Measurements from ENCODE around the gene ABHD4. TPM values are rescaled to one million over a fixed set of nuclear protein-coding genes. Genes with fewer than 3 reads are reported as not detected.
A peak's percentile ranks its signal among the peaks of the same experiment; 100 is the strongest.

ABHD4 gene
- total RNA-seq, 1 experiment from 2014 or later, result 10.3 TPM

DNA sequence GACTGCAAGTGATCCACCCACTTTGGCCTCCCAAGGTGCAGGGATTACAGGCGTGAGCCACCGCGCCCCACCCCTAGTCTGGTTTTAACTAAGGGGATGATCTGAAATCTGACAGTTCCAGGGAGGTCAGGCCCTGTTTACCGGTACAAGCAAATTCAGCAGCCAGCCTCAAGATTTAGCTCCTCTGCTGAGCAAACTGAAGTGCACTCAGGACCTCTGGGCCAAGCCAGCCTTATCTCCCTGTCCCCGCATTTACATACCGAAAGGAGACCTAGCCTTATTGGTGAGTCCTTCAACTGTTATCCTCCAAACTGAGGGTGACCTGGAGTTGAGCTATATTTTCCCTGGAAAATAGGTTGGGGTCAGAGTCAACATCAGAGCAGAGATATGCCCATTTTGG, 835 bp upstream of the ABHD4 start:
- DNase-seq (ENCODE audit: unreplicated experiment), result no peak
- Mint-ChIP-seq H3K9me3 (ENCODE audit: unreplicated experiment) (no peaks in the 10 kb centered on the region), H3K36me3 (ENCODE audit: insufficient read depth, unreplicated experiment) (peaks cover 4% of the 10 kb centered on the region), H3K27ac (ENCODE audit: low read depth, unreplicated experiment) (no peak overlapping the region), H3K4me3 (ENCODE audit: unreplicated experiment) (peak overlapping the region; percentile 97), H3K4me1 (ENCODE audit: insufficient read depth, unreplicated experiment) (peaks cover 15% of the 10 kb centered on the region), H3K27me3 (ENCODE audit: insufficient read depth, unreplicated experiment) (peaks cover 37% of the 10 kb centered on the region)
- TF ChIP-seq, protein P1, sequence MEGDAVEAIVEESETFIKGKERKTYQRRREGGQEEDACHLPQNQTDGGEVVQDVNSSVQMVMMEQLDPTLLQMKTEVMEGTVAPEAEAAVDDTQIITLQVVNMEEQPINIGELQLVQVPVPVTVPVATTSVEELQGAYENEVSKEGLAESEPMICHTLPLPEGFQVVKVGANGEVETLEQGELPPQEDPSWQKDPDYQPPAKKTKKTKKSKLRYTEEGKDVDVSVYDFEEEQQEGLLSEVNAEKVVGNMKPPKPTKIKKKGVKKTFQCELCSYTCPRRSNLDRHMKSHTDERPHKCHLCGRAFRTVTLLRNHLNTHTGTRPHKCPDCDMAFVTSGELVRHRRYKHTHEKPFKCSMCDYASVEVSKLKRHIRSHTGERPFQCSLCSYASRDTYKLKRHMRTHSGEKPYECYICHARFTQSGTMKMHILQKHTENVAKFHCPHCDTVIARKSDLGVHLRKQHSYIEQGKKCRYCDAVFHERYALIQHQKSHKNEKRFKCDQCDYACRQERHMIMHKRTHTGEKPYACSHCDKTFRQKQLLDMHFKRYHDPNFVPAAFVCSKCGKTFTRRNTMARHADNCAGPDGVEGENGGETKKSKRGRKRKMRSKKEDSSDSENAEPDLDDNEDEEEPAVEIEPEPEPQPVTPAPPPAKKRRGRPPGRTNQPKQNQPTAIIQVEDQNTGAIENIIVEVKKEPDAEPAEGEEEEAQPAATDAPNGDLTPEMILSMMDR (IDR thresholded peaks at IDR 0.05; ENCODE audit: unreplicated experiment), result no peak
- CTCF ChIA-PET, result interaction anchor here (0.7 to 6.3 kb wide), 10 partner anchors 9 to 465 kb away, joined by 3 to 69 read pairs (median 6); partner anchors contain the start of genes DAD1 and OR6J1
- intact Hi-C loops (cut with micrococcal nuclease), result no loop called here
- POLR2A ChIA-PET, result interaction anchor here (0.7 to 5.4 kb wide), 8 partner anchors 9 to 410 kb away, joined by 3 to 116 read pairs (median 19); partner anchors contain the start of genes DAD1, OR6J1 and OXA1L
- BruUV-seq (replicated peaks), result no TSS peak

DNA sequence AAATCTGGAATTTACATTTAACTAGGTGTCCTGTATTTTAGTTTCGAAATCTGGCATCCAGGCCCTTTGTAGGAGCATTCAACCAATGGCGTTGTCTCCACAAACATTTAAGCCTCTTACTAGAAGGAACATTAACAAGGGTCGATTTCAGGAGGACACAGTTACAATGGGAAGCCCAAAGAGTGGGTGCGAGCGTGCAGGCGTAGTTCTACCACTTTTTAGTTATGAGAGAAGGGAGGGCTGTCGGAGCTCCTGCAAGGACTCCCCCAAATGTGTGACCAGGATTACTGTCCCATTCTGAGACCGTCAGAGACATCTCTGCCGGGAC, 365 bp upstream of the ABHD4 start:
- intact Hi-C loops (cut with micrococcal nuclease), result loop anchor here (1.0 kb wide), 1 partner anchor 56 kb away; no protein-coding TSS in a partner anchor
- ChIA-PET CTCF (interaction anchor here (0.6 to 6.3 kb wide), 10 partner anchors 8 to 303 kb away, joined by 3 to 69 read pairs (median 11); partner anchors contain the start of genes DAD1 and OR6J1), POLR2A (interaction anchor here (0.6 to 5.4 kb wide), 15 partner anchors 10 to 527 kb away, joined by 3 to 116 read pairs (median 10); partner anchors contain the start of genes DAD1, OR6J1 and OXA1L)
- peaks cover 8% of the 10 kb centered on the region for H3K36me3 Mint-ChIP-seq (ENCODE audit: insufficient read depth, unreplicated experiment)
- no peaks in the 10 kb centered on the region for H3K9me3 Mint-ChIP-seq (ENCODE audit: unreplicated experiment)
- peak overlapping the region; percentile 97 for H3K4me3 Mint-ChIP-seq (ENCODE audit: unreplicated experiment)
- peak overlapping the region; percentile 88 for H3K27ac Mint-ChIP-seq (ENCODE audit: low read depth, unreplicated experiment)
- no peak for DNase-seq (ENCODE audit: unreplicated experiment)
- no TSS peak for BruUV-seq (replicated peaks)
- H3K4me1 Mint-ChIP-seq (ENCODE audit: insufficient read depth, unreplicated experiment), result peaks cover 15% of the 10 kb centered on the region
- TF ChIP-seq, protein P1 (IDR thresholded peaks at IDR 0.05; ENCODE audit: unreplicated experiment), result no peak
- peaks cover 32% of the 10 kb centered on the region for H3K27me3 Mint-ChIP-seq (ENCODE audit: insufficient read depth, unreplicated experiment)

- intact Hi-C loops (cut with micrococcal nuclease), result loop anchor here (1.0 kb wide), 1 partner anchor 54 kb away; no protein-coding TSS in a partner anchor
- H3K9me3 Mint-ChIP-seq (ENCODE audit: unreplicated experiment), result no peaks in the 10 kb centered on the region
- peaks cover 20% of the 10 kb centered on the region for H3K27me3 Mint-ChIP-seq (ENCODE audit: insufficient read depth, unreplicated experiment)
- H3K36me3 Mint-ChIP-seq (ENCODE audit: insufficient read depth, unreplicated experiment), result peaks cover 18% of the 10 kb centered on the region
- POLR2A ChIA-PET, result interaction anchor here (0.5 to 5.4 kb wide), 22 partner anchors 9 to 408 kb away, joined by 3 to 116 read pairs (median 4); partner anchors contain the start of genes DAD1, LRP10, MRPL52 and OR6J1
- H3K4me1 Mint-ChIP-seq (ENCODE audit: insufficient read depth, unreplicated experiment), result peaks cover 15% of the 10 kb centered on the region
- H3K27ac Mint-ChIP-seq (ENCODE audit: low read depth, unreplicated experiment), result peak overlapping the region; percentile 88
- H3K4me3 Mint-ChIP-seq (ENCODE audit: unreplicated experiment), result peak overlapping the region; percentile 97
- CTCF ChIA-PET, result interaction anchor here (0.5 to 6.3 kb wide), 30 partner anchors 9 to 1841 kb away, joined by 3 to 69 read pairs (median 4); partner anchors contain the start of genes DAD1 and OR6J1
- DNase-seq (ENCODE audit: unreplicated experiment), result peak; percentile 69
- TF ChIP-seq, protein P1 (IDR thresholded peaks at IDR 0.05; ENCODE audit: unreplicated experiment), result peak; percentile 32
- no TSS peak for BruUV-seq (replicated peaks)
These were observed 770 bp downstream of the ABHD4 start for GRCh38 chr14:22598896-22599244.

- TF ChIP-seq, protein P1 (IDR thresholded peaks at IDR 0.05; ENCODE audit: unreplicated experiment), result no peak
- POLR2A ChIA-PET, result interaction anchor here (0.5 to 5.4 kb wide), 18 partner anchors 9 to 408 kb away, joined by 3 to 116 read pairs (median 4); partner anchors contain the start of genes DAD1, LRP10, OR6J1 and OXA1L
- Mint-ChIP-seq H3K9me3 (ENCODE audit: unreplicated experiment) (no peaks in the 10 kb centered on the region), H3K27ac (ENCODE audit: low read depth, unreplicated experiment) (peak overlapping the region; percentile 88), H3K36me3 (ENCODE audit: insufficient read depth, unreplicated experiment) (peaks cover 21% of the 10 kb centered on the region), H3K4me3 (ENCODE audit: unreplicated experiment) (peak overlapping the region; percentile 97), H3K4me1 (ENCODE audit: insufficient read depth, unreplicated experiment) (peaks cover 15% of the 10 kb centered on the region), H3K27me3 (ENCODE audit: insufficient read depth, unreplicated experiment) (peaks cover 16% of the 10 kb centered on the region)
- CTCF ChIA-PET, result interaction anchor here (0.5 to 6.3 kb wide), 28 partner anchors 9 to 1763 kb away, joined by 3 to 69 read pairs (median 4); partner anchors contain the start of genes DAD1 and OR6J1
- BruUV-seq (replicated peaks), result no TSS peak
- intact Hi-C loops (cut with micrococcal nuclease), result no loop called here
- DNase-seq (ENCODE audit: unreplicated experiment), result no peak
These were observed 1.2 kb downstream of the ABHD4 start for GRCh38 chr14:22599349-22599748.
